Kidney epithelial cell (primary cell): Measurements from ENCODE around the gene CDC42BPG. TPM values are rescaled to one million over a fixed set of nuclear protein-coding genes. Genes with fewer than 3 reads are reported as not detected.

Experiments used
- DNase-seq: peaks from one replicate; pipeline ENCODE4 v3.0.0-alpha.2; 2010; ENCODE audit warnings: low read depth
- H3K27me3 ChIP-seq: 2 replicates; pipeline ENCODE4 v1.6.0; 2011; ENCODE audit warnings: low read length; ENCODE audit not compliant: control insufficient read depth, insufficient read depth
- H3K36me3 ChIP-seq: 2 replicates; pipeline ENCODE4 v1.5.1; 2011; ENCODE audit warnings: low read length; ENCODE audit not compliant: control insufficient read depth, insufficient read depth
- H3K4me3 ChIP-seq: 2 replicates; pipeline ENCODE4 v1.5.1; 2011; ENCODE audit warnings: low read depth, mild to moderate bottlenecking, control low read depth, low read length
- CTCF ChIP-seq: IDR thresholded peaks from 2 replicates; pipeline ENCODE4 v1.5.1; 2011; ENCODE audit warnings: mild to moderate bottlenecking, moderate library complexity, low read length, control low read depth, inconsistent platforms; ENCODE audit not compliant: insufficient read depth, poor library complexity, severe bottlenecking
- total RNA-seq: library from RNA; depleted of rRNA; stranded (reverse); fragments of >200 nt; gene quantifications from 2 replicates; pipeline ENCODE4 v1.2.3, GENCODE V29; 2015

The CDC42BPG gene
- total RNA-seq, 1 donor from 2014 or later, result 10.7 TPM

GRCh38 chr11:64874308-64875240 lies 30.1 kb upstream of the CDC42BPG start:
- Histone ChIP-seq H3K27me3 (no peaks in the 10 kb centered on the region), H3K36me3 (peaks cover 5% of the 10 kb centered on the region), H3K4me3 (no peak overlapping the region)
- no peak for DNase-seq
- TF ChIP-seq CTCF, result no peak

GRCh38 chr11:64872790-64873488 lies 28.5 kb upstream of the CDC42BPG start:
- no peak overlapping the region for H3K4me3 ChIP-seq
- TF ChIP-seq CTCF, result no peak
- H3K27me3 ChIP-seq, result no peaks in the 10 kb centered on the region
- DNase-seq, result no peak
- peaks cover 5% of the 10 kb centered on the region for H3K36me3 ChIP-seq

DNA sequence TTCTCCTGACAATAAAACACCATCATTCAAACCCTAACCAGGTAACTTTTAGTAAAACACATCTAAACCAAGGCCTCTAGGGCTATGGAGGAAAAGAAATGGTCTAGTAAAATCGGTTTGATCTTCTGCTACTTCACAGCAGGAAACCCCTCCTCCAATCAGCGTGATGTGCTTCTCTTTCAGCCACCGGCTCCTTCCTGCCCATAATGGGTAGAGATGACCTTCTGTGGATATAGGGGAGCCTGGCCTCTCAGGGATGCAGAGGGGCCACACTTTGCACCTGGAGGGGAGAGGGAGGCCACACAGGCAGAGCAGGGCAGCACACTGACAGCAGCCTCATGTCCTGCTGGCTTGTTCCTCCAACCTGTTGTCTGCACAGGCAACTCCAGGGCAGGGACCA lies 27.0 kb upstream of the CDC42BPG start:
- TF ChIP-seq CTCF, result no peak
- Histone ChIP-seq H3K36me3 (peaks cover 6% of the 10 kb centered on the region), H3K4me3 (no peak overlapping the region), H3K27me3 (no peaks in the 10 kb centered on the region)
- DNase-seq, result no peak

DNA sequence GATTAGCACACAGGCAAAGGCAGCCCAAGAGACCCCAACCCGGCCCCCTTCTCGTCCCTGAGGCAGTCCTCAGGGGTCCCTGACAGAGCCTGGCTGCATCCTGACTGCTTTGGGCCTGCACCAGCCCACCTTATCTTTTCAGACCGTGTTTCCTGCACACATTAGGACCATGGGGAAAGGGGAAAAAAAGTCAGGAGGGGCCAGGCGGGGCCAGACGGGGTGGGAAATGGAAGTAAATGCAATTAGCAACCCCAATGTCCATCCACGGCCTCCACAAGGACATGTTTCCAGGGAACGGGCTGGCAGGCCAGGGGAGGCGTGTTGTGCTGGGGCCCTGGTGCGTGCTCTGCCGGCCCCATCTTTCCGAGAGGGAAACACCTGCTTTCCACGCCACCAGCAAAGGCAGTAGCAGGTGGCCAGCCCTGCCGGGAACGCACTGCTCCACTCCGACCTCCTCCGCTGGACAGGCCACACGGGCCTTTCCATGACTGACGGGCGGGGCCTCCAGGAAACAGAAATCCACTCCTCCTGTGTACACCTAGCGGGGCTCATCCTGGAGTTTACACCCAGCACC lies 26.5 kb upstream of the CDC42BPG start:
- DNase-seq, result no peak
- Histone ChIP-seq H3K4me3 (no peak overlapping the region), H3K27me3 (no peaks in the 10 kb centered on the region), H3K36me3 (peaks cover 6% of the 10 kb centered on the region)
- TF ChIP-seq CTCF, result no peak

DNA sequence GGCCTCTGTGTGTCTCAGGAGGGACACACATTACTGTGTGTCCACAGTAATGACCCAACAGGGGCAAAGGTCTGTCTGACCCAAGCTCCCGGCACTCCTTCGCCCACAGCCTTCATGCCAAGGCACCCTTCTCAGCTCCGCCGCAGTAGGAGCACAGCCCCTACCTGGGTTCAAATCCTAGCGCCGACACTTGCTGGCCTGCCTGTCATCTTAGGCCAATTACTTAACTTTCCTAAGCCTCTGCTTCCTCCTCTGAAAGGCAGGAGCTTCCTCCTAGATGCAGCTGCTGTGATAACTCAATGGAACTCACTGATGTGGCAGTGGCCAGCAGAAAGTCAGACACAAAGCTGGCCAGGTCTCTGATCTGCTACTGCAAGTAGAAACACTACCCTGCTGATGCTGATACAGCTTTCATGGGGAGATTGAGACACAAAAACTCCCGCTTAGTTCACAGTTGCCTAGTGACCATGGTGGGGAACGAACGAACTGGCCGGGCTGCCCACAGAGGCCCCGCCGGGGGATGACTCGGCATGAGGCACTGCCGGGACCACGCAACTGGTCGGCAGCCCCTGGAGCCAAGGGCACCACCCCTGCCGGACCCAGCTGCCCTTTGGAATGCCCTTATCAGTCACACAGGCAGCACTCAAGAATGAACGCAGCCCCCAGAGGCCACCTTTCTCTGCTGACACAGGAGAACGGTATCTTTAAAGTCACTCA lies 25.9 kb upstream of the CDC42BPG start:
- DNase-seq, result no peak
- TF ChIP-seq CTCF, result no peak
- Histone ChIP-seq H3K4me3 (no peak overlapping the region), H3K36me3 (peaks cover 6% of the 10 kb centered on the region), H3K27me3 (no peaks in the 10 kb centered on the region)
